HG03103 (cell line): ENCODE measurements around the gene MADCAM1.

Experiments
- ATAC-seq: cut with Tn5 transposase; IDR thresholded peaks from one replicate; pipeline ENCODE4 v1.9.1; 2021; ENCODE audit warnings: low read depth; ENCODE audit not compliant: unreplicated experiment

The MADCAM1 gene

DNA sequence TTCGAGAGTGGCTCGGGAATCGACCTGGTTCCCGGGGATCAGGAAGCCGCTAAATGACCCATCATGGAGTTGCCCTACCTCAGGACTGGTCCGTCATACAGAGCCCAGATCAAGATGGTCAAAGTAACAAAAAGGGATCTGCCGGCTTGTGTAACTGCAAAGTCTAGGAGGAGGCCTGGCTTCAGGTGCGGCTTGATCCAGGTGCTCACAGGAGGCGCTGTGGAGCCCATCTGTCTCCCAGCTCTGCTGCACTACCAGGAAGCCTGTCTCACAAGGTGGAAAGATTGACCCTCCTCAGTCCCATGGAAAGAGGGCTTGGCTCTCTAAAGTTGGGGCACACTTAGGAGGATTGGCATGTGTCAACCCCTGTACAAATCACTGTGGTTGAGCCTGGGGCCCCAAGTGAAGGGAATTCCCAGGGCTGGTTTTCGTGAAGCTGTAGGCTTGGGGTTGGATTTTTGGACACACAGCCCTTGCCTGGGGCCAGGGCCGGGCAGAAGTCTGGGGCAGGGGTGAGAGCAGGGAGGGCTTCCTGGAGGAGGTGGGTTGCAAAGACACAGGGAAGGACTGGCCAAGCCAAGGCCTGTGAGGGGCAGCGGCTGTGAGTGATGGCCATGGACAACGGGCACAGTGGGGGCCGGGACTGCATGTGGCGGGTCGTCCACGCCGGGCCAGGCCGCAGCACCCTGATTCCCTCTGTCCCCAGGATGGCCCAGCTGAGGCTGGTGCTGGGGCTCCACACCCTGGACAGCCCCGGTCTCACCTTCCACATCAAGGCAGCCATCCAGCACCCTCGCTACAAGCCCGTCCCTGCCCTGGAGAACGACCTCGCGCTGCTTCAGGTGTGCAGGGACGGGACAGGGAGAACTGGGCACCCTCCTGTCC, 51.8 kb downstream of the MADCAM1 start:
- ATAC-seq, result no peak

GRCh38 chr19:548886-549830, 52.9 kb downstream of the MADCAM1 start:
- ATAC-seq, result no peak

- ATAC-seq, result no peak
These were observed 58.5 kb downstream of the MADCAM1 start for GRCh38 chr19:554817-555216.
